Neural cell (in vitro differentiated cells): ENCODE results near the gene RUNX1. TPM values are rescaled to one million over a fixed set of nuclear protein-coding genes. Genes with fewer than 3 reads are reported as not detected.

Experiments
- H2AFZ ChIP-seq: fragments of 200-600, 300-800 bp; sonication (generic), shearing (Covaris generic); 2 replicates; pipeline ENCODE4 v1.6.0; 2014; ENCODE audit warnings: low read depth, mild to moderate bottlenecking, antibody characterized with exemption, low read length, moderate library complexity
- H3F3A ChIP-seq: fragments of 200-600 bp; shearing (Covaris generic); 2 replicates; pipeline ENCODE4 v1.6.1; 2016; ENCODE audit warnings: mild to moderate bottlenecking, moderate library complexity, mixed read lengths, antibody characterized with exemption, low read length; ENCODE audit not compliant: insufficient read depth, poor library complexity, severe bottlenecking
- H3K27ac ChIP-seq: fragments of 200-600, 300-800 bp; sonication (generic), shearing (Covaris generic); 2 replicates; pipeline ENCODE4 v1.5.1; 2014; ENCODE audit warnings: mild to moderate bottlenecking, low read length, moderate library complexity
- H3K27me3 ChIP-seq: fragments of 300-800, 200-600 bp; sonication (generic), shearing (Covaris generic); 2 replicates; pipeline ENCODE4 v1.6.0; 2014; ENCODE audit warnings: mild to moderate bottlenecking, low read depth, low read length, moderate library complexity; ENCODE audit not compliant: insufficient read depth
- H3K36me3 ChIP-seq: fragments of 300-800, 200-600 bp; sonication (generic), shearing (Covaris generic); 2 replicates; pipeline ENCODE4 v1.5.1; 2014; ENCODE audit warnings: mild to moderate bottlenecking, antibody characterized with exemption, low read length, moderate library complexity; ENCODE audit not compliant: insufficient read depth
- H3K4me2 ChIP-seq: fragments of 300-800, 200-600 bp; sonication (generic), shearing (Covaris generic); 2 replicates; pipeline ENCODE4 v1.6.0; 2014; ENCODE audit warnings: mild to moderate bottlenecking, low read length
- H3K4me3 ChIP-seq: fragments of 300-800, 200-600 bp; sonication (generic), shearing (Covaris generic); 2 replicates; pipeline ENCODE4 v1.5.1; 2014; ENCODE audit warnings: mild to moderate bottlenecking, low read length, moderate library complexity
- H3K79me2 ChIP-seq: fragments of 200-600 bp; shearing (Covaris generic); replicated peaks from 2 replicates; pipeline ENCODE4 v1.6.0; 2014; ENCODE audit warnings: mild to moderate bottlenecking, low read length, moderate library complexity; ENCODE audit not compliant: insufficient read depth
- H3K9ac ChIP-seq: fragments of 300-800, 200-600 bp; sonication (generic), shearing (Covaris generic); 2 replicates; pipeline ENCODE4 v1.6.1; 2016; ENCODE audit warnings: mild to moderate bottlenecking, low read length, mixed read lengths
- H3K9me2 ChIP-seq: fragments of 200-600 bp; shearing (Covaris generic); 2 replicates; pipeline ENCODE4 v1.6.1; 2016; ENCODE audit warnings: mild to moderate bottlenecking, low read length, mixed read lengths; ENCODE audit not compliant: insufficient read depth
- H3K9me3 ChIP-seq: fragments of 200-600, 300-800 bp; sonication (generic), shearing (Covaris generic); 2 replicates; pipeline ENCODE4 v1.6.1; 2016; ENCODE audit warnings: mild to moderate bottlenecking, mixed run types, low read length, moderate library complexity, mixed read lengths
- H4K20me1 ChIP-seq: fragments of 200-600 bp; shearing (Covaris generic); 2 replicates; pipeline ENCODE4 v1.6.1; 2016; ENCODE audit warnings: mild to moderate bottlenecking, mixed run types; ENCODE audit not compliant: insufficient read depth
- CTCF ChIP-seq: fragments of 450-650 bp; IDR thresholded peaks from 2 replicates; pipeline ENCODE4 v1.5.1; 2014; ENCODE audit warnings: antibody characterized with exemption, mild to moderate bottlenecking, moderate library complexity; ENCODE audit not compliant: poor library complexity, severe bottlenecking
- EP300 ChIP-seq: fragments of 450-650 bp; conservative IDR thresholded peaks from 2 replicates; pipeline ENCODE4 v1.6.1; 2014; ENCODE audit warnings: antibody characterized with exemption, mild to moderate bottlenecking, moderate library complexity; ENCODE audit not compliant: poor library complexity, severe bottlenecking
- EZH2 ChIP-seq: fragments of 200-600, 300-800 bp; shearing (Covaris generic), sonication (generic); IDR thresholded peaks from 2 replicates; pipeline ENCODE4 v1.6.1; 2014; ENCODE audit warnings: antibody characterized with exemption, low read length, borderline replicate concordance, mild to moderate bottlenecking; ENCODE audit not compliant: insufficient read depth, poor library complexity, severe bottlenecking
- MXI1 ChIP-seq: fragments of 450-650 bp; conservative IDR thresholded peaks from 2 replicates; pipeline ENCODE4 v1.6.1; 2014; ENCODE audit warnings: antibody characterized with exemption, mild to moderate bottlenecking; ENCODE audit not compliant: poor library complexity, severe bottlenecking
- POLR2AphosphoS5 ChIP-seq: IDR thresholded peaks from 2 replicates; pipeline ENCODE4 v1.6.1; 2012
- RAD21 ChIP-seq: fragments of 450-650 bp; conservative IDR thresholded peaks from 2 replicates; pipeline ENCODE4 v1.6.1; 2014; ENCODE audit warnings: antibody characterized with exemption, mild to moderate bottlenecking, moderate library complexity
- REST ChIP-seq: IDR thresholded peaks from 2 replicates; pipeline ENCODE4 v1.6.1; 2012; ENCODE audit warnings: borderline replicate concordance
- SMC3 ChIP-seq: fragments of 450-650 bp; conservative IDR thresholded peaks from 2 replicates; pipeline ENCODE4 v1.6.1; 2014; ENCODE audit warnings: antibody characterized with exemption, mild to moderate bottlenecking, moderate library complexity; ENCODE audit not compliant: poor library complexity
- TAF1 ChIP-seq: IDR thresholded peaks from 2 replicates; pipeline ENCODE4 v1.6.1; 2012; ENCODE audit warnings: low read depth
- polyA plus RNA-seq: library from polyadenylated mRNA; depleted of rRNA; stranded (reverse); fragments of >200 nt; gene quantifications from 2 replicates; pipeline ENCODE4 v1.2.3, GENCODE V29; 2014

Gene RUNX1
- polyA plus RNA-seq, 1 donor from 2014 or later, result not detected

- Histone ChIP-seq H3K4me3 (no peak overlapping the region), H3K36me3 (no peaks in the 10 kb centered on the region), H3F3A (no peaks in the 10 kb centered on the region), H3K9me3 (no peaks in the 10 kb centered on the region), H3K9me2 (no peaks in the 10 kb centered on the region), H3K4me2 (no peak overlapping the region), H3K9ac (no peak overlapping the region), H3K27me3 (no peaks in the 10 kb centered on the region), H3K79me2 (no peaks in the 10 kb centered on the region), H4K20me1 (no peaks in the 10 kb centered on the region), H2AFZ (no peak overlapping the region), H3K27ac (no peak overlapping the region)
- TF ChIP-seq TAF1, result no peak
- TF ChIP-seq CTCF, result no peak
- TF ChIP-seq EP300, result no peak
- no peak for TF ChIP-seq EZH2
- no peak for TF ChIP-seq SMC3
- TF ChIP-seq REST, result no peak
- TF ChIP-seq POLR2AphosphoS5, result no peak
- TF ChIP-seq MXI1, result no peak
- TF ChIP-seq RAD21, result no peak
Measured at GRCh38 chr21:34915364-34915841, 133.7 kb downstream of the RUNX1 start.

- no peaks in the 10 kb centered on the region for H3F3A ChIP-seq
- H3K9me2 ChIP-seq, result no peaks in the 10 kb centered on the region
- TF ChIP-seq RAD21 (no peak), EP300 (no peak), EZH2 (no peak), MXI1 (no peak), POLR2AphosphoS5 (no peak), CTCF (no peak), SMC3 (no peak), TAF1 (no peak), REST (no peak)
- H3K9me3 ChIP-seq, result no peaks in the 10 kb centered on the region
- no peaks in the 10 kb centered on the region for H3K36me3 ChIP-seq
- no peaks in the 10 kb centered on the region for H4K20me1 ChIP-seq
- no peak overlapping the region for H3K27ac ChIP-seq
- H3K4me3 ChIP-seq, result no peak overlapping the region
- H3K27me3 ChIP-seq, result no peaks in the 10 kb centered on the region
- H3K9ac ChIP-seq, result no peak overlapping the region
- no peaks in the 10 kb centered on the region for H3K79me2 ChIP-seq
- H3K4me2 ChIP-seq, result no peak overlapping the region
- no peak overlapping the region for H2AFZ ChIP-seq
Measured at GRCh38 chr21:34914239-34914638, 134.9 kb downstream of the RUNX1 start.
